Camera-type eye (tissue), 1 donor: ENCODE measurements around the gene PIAS4. TPM values are rescaled to one million over a fixed set of nuclear protein-coding genes. Genes with fewer than 3 reads are reported as not detected.

ENCODE experiments used
- total RNA-seq: library from RNA; depleted of rRNA; stranded (reverse); fragments of >200 nt; gene quantifications from one replicate; pipeline ENCODE4 v1.2.3, GENCODE V29; 2014

The PIAS4 gene
- 27.4 TPM for total RNA-seq

GRCh38 chr19:4007021-4007835, at the start of gene PIAS4:
PIAS4 (plus strand) TSS chr19:4007736; CDS start chr19:4007761, 25 bp downstream.

GRCh38 chr19:3970808-3971598, 36.5 kb upstream of the PIAS4 start, which contains the start of gene DAPK3:
DAPK3 (minus strand) TSS chr19:3971099; CDS start chr19:3969735, 1,364 bp downstream.

GRCh38 chr19:3984908-3985642, 22.5 kb upstream of the PIAS4 start, which contains the start of gene EEF2:
EEF2 (minus strand) TSS chr19:3985463; CDS start chr19:3985380, 83 bp downstream.

GRCh38 chr19:4066682-4067395, 59.3 kb downstream of the PIAS4 start, which contains the start of gene ZBTB7A:
ZBTB7A (minus strand) TSS chr19:4066899; CDS start chr19:4055232, 11,667 bp downstream.

Other genes starting within 250 kb of the PIAS4 start
- gene APBA3, start 246.0 kb upstream of the PIAS4 start, total RNA-seq = 33.3 TPM
- gene MRPL54, start 245.1 kb upstream of the PIAS4 start, total RNA-seq = 36.6 TPM
- 136 TPM for gene RAX2, start 235.5 kb upstream of the PIAS4 start, total RNA-seq
- gene MATK, start 221.4 kb upstream of the PIAS4 start, total RNA-seq = 27.5 TPM
- 7.1 TPM for gene ZFR2, start 138.7 kb upstream of the PIAS4 start, total RNA-seq
- gene ATCAY, start 127.1 kb upstream of the PIAS4 start, total RNA-seq = 23.2 TPM
- 2.3 TPM for gene NMRK2, start 74.7 kb upstream of the PIAS4 start, total RNA-seq
- gene DAPK3, start 36.6 kb upstream of the PIAS4 start, total RNA-seq = 90.9 TPM
- gene EEF2, start 22.3 kb upstream of the PIAS4 start, total RNA-seq = 2,135 TPM
- gene ZBTB7A, start 59.2 kb downstream of the PIAS4 start, total RNA-seq = 33.2 TPM
- gene MAP2K2, start 116.4 kb downstream of the PIAS4 start, total RNA-seq = 86.9 TPM
- not detected for gene CREB3L3, start 145.9 kb downstream of the PIAS4 start, total RNA-seq
- gene SIRT6, start 174.8 kb downstream of the PIAS4 start, total RNA-seq = 10.0 TPM
- 4.0 TPM for gene ANKRD24, start 175.0 kb downstream of the PIAS4 start, total RNA-seq
- gene EBI3, start 221.8 kb downstream of the PIAS4 start, total RNA-seq = 0.77 TPM
- 23.4 TPM for gene YJU2, start 239.3 kb downstream of the PIAS4 start, total RNA-seq